PC-9 (cell line): ENCODE results near the gene IL3. TPM values are rescaled to one million over a fixed set of nuclear protein-coding genes. Genes with fewer than 3 reads are reported as not detected.

Experiments used
- BruUV-seq: library from RNA; stranded (reverse); fragments of 400-500 nt; replicated peaks from 2 replicates; lab custom pipeline; 2021; lab: Mats Ljungman, UMichigan
- CTCF ChIA-PET: fragments of 300-600 bp; sonication (Branson Sonifier 250); formaldehyde crosslinking; loops from one replicate; lab custom pipeline; 2022; ENCODE audit warnings: antibody characterized with exemption; lab: Charles Lee
- POLR2A ChIA-PET: fragments of 300-600 bp; sonication (Branson Sonifier 250); formaldehyde crosslinking; loops from one replicate; lab custom pipeline; 2022; ENCODE audit warnings: antibody characterized with exemption; ENCODE audit not compliant: unreplicated experiment; lab: Charles Lee
- DNase-seq, 2 experiments: peaks; one replicate each; pipeline versions ENCODE4 v3.0.0 to v3.0.0-alpha.2; 2015 to 2022; ENCODE audit warnings: mixed read lengths in 1 of 2
- H2AFZ ChIP-seq: fragments of 200-600 bp; sonication (generic); 2 replicates; pipeline ENCODE4 v1.8.1; 2017; ENCODE audit warnings: antibody characterized with exemption
- H3F3A ChIP-seq: fragments of 200-600 bp; sonication (generic); 2 replicates; pipeline ENCODE4 v1.8.1; 2017; ENCODE audit warnings: antibody characterized with exemption, mild to moderate bottlenecking, low read depth; ENCODE audit not compliant: insufficient read depth
- H3K27ac ChIP-seq: fragments of 200-600 bp; sonication (generic); 2 replicates; pipeline ENCODE4 v1.6.1; 2016; ENCODE audit warnings: mixed run types
- H3K27me3 ChIP-seq: fragments of 200-600 bp; sonication (generic); 2 replicates; pipeline ENCODE4 v1.6.1; 2016; ENCODE audit warnings: low read depth, mixed run types; ENCODE audit not compliant: insufficient read depth
- H3K36me3 ChIP-seq: fragments of 200-600 bp; sonication (generic); 2 replicates; pipeline ENCODE4 v1.6.1; 2016; ENCODE audit warnings: low read depth, mixed run types
- H3K4me1 ChIP-seq: fragments of 200-600 bp; sonication (generic); replicated peaks from 2 replicates; pipeline ENCODE4 v1.6.1; 2016; ENCODE audit warnings: mixed run types; ENCODE audit not compliant: insufficient read depth
- H3K4me2 ChIP-seq: fragments of 200-600 bp; sonication (generic); 2 replicates; pipeline ENCODE4 v1.6.1; 2017; ENCODE audit warnings: mixed run types
- H3K4me3 ChIP-seq: fragments of 200-600 bp; sonication (generic); 2 replicates; pipeline ENCODE4 v1.6.1; 2016; ENCODE audit warnings: mixed run types
- H3K79me2 ChIP-seq: fragments of 200-600 bp; sonication (generic); 2 replicates; pipeline ENCODE4 v1.6.1; 2017; ENCODE audit warnings: low read depth, mixed run types
- H3K9me2 ChIP-seq: fragments of 200-600 bp; sonication (generic); 2 replicates; pipeline ENCODE4 v1.8.1; 2017; ENCODE audit warnings: mild to moderate bottlenecking; ENCODE audit not compliant: insufficient read depth
- H3K9me3 ChIP-seq: fragments of 200-600 bp; sonication (generic); 2 replicates; pipeline ENCODE4 v1.8.1; 2016; ENCODE audit warnings: low read depth; ENCODE audit not compliant: insufficient read depth
- H4K20me1 ChIP-seq: fragments of 200-600 bp; sonication (generic); 2 replicates; pipeline ENCODE4 v1.8.1; 2017; ENCODE audit not compliant: insufficient read depth
- EZH2 ChIP-seq: fragments of 200-600 bp; sonication (generic); IDR thresholded peaks from 2 replicates; pipeline ENCODE4 v1.8.0; 2017; ENCODE audit warnings: antibody characterized with exemption, low read depth
- intact Hi-C: fragments of 100-400 bp; cut with micrococcal nuclease; formaldehyde crosslinking; loops from one replicate; pipeline ENCODE4 v1.10.0; 2022; ENCODE audit not compliant: unreplicated experiment
- total RNA-seq: library from RNA; stranded (reverse); gene quantifications from 2 replicates; pipeline ENCODE4 v1.2.3, GENCODE V29; 2021
- TF ChIP-seq, protein P1 (sequence below): fragments of 200-600 bp; sonication (generic); conservative IDR thresholded peaks from 2 replicates; pipeline ENCODE4 v1.6.1; 2017; ENCODE audit warnings: mixed run types, antibody characterized with exemption, mild to moderate bottlenecking, moderate library complexity

IL3 gene
- total RNA-seq, 1 experiment from 2014 or later: not detected

DNA sequence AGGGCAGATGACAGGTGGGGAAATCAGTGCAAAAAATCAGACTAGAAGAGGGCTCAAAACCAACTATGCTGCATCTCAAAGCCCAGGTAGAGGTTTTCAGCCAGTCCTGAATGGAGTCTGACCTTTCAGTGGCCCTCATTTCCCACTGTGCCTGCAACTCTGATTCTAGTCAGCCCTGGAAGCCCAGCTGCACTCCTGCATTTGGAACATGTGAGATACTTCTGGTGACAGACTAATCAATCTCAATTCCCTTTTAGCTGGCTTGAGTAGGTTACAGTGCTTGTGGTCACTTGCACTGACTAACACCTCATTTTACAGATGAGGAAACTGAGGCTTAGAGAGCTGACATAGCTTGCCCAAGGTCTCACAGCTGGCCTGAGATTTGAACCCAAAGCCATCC, 41.1 kb upstream of the IL3 start:
- no peaks in the 10 kb centered on the region for H3K36me3 ChIP-seq
- H3F3A ChIP-seq: no peaks in the 10 kb centered on the region
- H3K79me2 ChIP-seq: no peaks in the 10 kb centered on the region
- CTCF ChIA-PET: no interaction called here
- H3K27ac ChIP-seq: no peak overlapping the region
- no peak for TF ChIP-seq EZH2
- TF ChIP-seq, protein P1, sequence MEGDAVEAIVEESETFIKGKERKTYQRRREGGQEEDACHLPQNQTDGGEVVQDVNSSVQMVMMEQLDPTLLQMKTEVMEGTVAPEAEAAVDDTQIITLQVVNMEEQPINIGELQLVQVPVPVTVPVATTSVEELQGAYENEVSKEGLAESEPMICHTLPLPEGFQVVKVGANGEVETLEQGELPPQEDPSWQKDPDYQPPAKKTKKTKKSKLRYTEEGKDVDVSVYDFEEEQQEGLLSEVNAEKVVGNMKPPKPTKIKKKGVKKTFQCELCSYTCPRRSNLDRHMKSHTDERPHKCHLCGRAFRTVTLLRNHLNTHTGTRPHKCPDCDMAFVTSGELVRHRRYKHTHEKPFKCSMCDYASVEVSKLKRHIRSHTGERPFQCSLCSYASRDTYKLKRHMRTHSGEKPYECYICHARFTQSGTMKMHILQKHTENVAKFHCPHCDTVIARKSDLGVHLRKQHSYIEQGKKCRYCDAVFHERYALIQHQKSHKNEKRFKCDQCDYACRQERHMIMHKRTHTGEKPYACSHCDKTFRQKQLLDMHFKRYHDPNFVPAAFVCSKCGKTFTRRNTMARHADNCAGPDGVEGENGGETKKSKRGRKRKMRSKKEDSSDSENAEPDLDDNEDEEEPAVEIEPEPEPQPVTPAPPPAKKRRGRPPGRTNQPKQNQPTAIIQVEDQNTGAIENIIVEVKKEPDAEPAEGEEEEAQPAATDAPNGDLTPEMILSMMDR: no peak
- no peaks in the 10 kb centered on the region for H4K20me1 ChIP-seq
- no peaks in the 10 kb centered on the region for H3K9me3 ChIP-seq
- no peaks in the 10 kb centered on the region for H3K4me1 ChIP-seq
- no peak overlapping the region for H2AFZ ChIP-seq
- no peak overlapping the region for H3K4me2 ChIP-seq
- no peak for DNase-seq
- peaks cover 41% of the 10 kb centered on the region for H3K27me3 ChIP-seq
- POLR2A ChIA-PET: no interaction called here
- intact Hi-C loops: no loop called here
- no TSS peak for BruUV-seq
- no peaks in the 10 kb centered on the region for H3K9me2 ChIP-seq
- H3K4me3 ChIP-seq: no peak overlapping the region

DNA sequence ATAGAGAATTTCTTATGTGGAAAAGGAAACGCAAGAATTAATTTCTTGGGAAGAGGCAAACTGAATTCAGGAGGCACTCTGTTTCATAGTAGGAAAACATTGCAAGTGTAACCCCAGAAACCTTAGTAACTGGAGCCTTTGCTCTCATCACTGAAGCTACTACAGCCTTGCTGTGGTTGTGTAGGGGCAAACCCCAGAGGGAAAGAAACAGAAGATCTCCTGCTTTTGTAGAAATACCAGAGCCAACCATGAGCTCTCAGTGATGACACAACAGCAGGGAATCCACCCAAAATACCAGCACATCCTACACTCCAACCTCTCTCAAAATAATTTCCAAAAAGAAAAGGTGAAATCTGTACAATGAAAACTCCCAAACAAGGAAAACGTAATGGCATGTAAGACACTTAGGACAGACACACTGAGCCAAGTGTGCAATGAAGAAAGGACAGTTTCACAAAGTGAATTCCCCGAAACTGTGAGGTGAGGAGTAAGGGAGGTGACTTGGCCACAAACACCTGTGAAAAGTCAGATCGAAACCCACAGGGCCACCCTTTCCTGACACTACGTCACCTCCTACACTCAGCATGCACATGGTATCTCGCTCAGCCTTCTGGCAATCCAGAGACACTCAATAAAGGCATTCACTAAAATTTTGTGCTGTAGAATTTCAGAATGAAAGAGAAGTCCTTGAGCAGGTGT, 40.4 kb upstream of the IL3 start:
- CTCF ChIA-PET: no interaction called here
- DNase-seq: no peak
- Histone ChIP-seq H4K20me1 (no peaks in the 10 kb centered on the region), H3K4me3 (no peak overlapping the region), H3K79me2 (no peaks in the 10 kb centered on the region), H3K4me1 (no peaks in the 10 kb centered on the region), H3K9me2 (no peaks in the 10 kb centered on the region), H2AFZ (no peak overlapping the region), H3K27me3 (peaks cover 36% of the 10 kb centered on the region), H3K27ac (no peak overlapping the region), H3K36me3 (no peaks in the 10 kb centered on the region), H3K9me3 (no peaks in the 10 kb centered on the region), H3K4me2 (no peak overlapping the region), H3F3A (no peaks in the 10 kb centered on the region)
- intact Hi-C loops: no loop called here
- POLR2A ChIA-PET: no interaction called here
- TF ChIP-seq, protein P1: no peak
- no peak for TF ChIP-seq EZH2
- BruUV-seq: no TSS peak

DNA sequence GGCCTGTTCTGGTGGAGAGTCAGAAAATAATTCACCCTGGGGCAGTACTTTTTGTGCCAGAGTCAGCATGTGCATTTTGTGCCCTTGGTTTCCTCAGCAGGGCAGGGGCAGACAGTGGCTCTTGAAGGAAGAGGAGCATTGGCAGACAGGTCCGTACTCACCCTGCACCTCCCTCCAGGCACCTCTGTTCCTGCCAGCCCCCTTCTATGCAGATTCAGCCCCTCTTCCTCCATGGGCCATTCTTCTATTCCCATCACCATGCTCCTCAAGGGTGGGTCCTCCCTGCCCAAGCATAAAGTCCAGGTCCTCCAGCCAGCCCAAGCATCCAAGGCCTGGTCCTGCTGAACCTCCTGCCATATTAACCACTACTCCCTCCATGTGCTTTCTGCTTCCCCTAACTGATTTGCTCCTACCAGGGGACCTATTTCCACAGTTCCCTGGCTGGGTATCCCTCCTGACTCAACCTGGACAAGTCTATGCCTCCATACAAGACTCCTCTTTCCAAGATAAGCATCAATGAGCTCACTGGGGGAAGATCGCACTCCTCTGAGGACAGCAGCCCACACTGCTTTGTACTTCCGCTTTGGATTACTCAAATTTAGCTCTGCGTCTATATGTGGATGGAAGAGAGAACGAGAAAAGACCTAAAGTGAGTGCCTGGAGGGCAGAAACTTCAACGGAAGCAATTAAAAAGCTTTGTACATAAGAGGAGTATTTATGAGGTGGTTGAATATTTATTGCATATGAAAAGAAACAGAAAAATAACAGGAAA, 39.7 kb upstream of the IL3 start:
- Histone ChIP-seq H3K4me3 (no peak overlapping the region), H3K4me2 (no peak overlapping the region), H3K4me1 (no peaks in the 10 kb centered on the region), H3K9me2 (no peaks in the 10 kb centered on the region), H2AFZ (no peak overlapping the region), H4K20me1 (no peaks in the 10 kb centered on the region), H3K79me2 (no peaks in the 10 kb centered on the region), H3K27ac (no peak overlapping the region), H3K9me3 (no peaks in the 10 kb centered on the region), H3K27me3 (peaks cover 31% of the 10 kb centered on the region), H3F3A (no peaks in the 10 kb centered on the region), H3K36me3 (no peaks in the 10 kb centered on the region)
- no peak for TF ChIP-seq EZH2
- TF ChIP-seq, protein P1: no peak
- CTCF ChIA-PET: no interaction called here
- POLR2A ChIA-PET: no interaction called here
- BruUV-seq: no TSS peak
- no peak for DNase-seq
- intact Hi-C loops: no loop called here
